HEK293 (cell line): Measurements from ENCODE around the gene CCNT2.
"Not testable (repeated sequence)": the region's sequence is repeated elsewhere in the genome, so short reads cannot be mapped to it uniquely, and the experiment has no call there.

Experiments
- CTCF ChIA-PET: fragments of 350-600 bp; formaldehyde crosslinking; extraction: SDS; loops from one replicate; lab custom pipeline; 2021; ENCODE audit warnings: antibody characterized with exemption; lab: Yijun Ruan, JAX
- POLR2A ChIA-PET: fragments of 300-600 bp; formaldehyde crosslinking; extraction: SDS; loops from one replicate; lab custom pipeline; 2020; ENCODE audit warnings: antibody characterized with exemption, inconsistent platforms; lab: Yijun Ruan, JAX
- H3K27ac ChIP-seq: fragments of 200-500 bp; sonication (Bioruptor generic); 2 replicates; pipeline ENCODE4 v1.5.1; 2014; ENCODE audit warnings: low read depth, low read length, control low read depth, inconsistent platforms; ENCODE audit errors: extremely low read depth
- H3K36me3 ChIP-seq, 2 experiments: fragments of 200-500 bp in 1 of 2; sonication (Bioruptor generic) in 1 of 2; 1 replicate in 1 of 2; 2 replicates in 1 of 2; pipeline ENCODE4 v1.5.1; 2014 to 2017; ENCODE audit warnings: inconsistent platforms in 2 of 2, low read length in 2 of 2; ENCODE audit not compliant: control insufficient read depth in 2 of 2, insufficient read depth in 1 of 2
- H3K4me1 ChIP-seq: fragments of 200-500 bp; sonication (Bioruptor generic); 2 replicates; pipeline ENCODE4 v1.5.1; 2014; ENCODE audit warnings: mild to moderate bottlenecking, low read length, inconsistent platforms; ENCODE audit not compliant: control insufficient read depth, insufficient read depth
- H3K4me3 ChIP-seq: 2 replicates; pipeline ENCODE4 v1.5.1; 2011; ENCODE audit warnings: low read depth, mild to moderate bottlenecking, control low read depth, low read length, moderate library complexity
- H3K9me3 ChIP-seq: fragments of 200-500 bp; sonication (Bioruptor generic); 2 replicates; pipeline ENCODE4 v1.5.1; 2014; ENCODE audit warnings: low read depth, low read length, inconsistent platforms; ENCODE audit not compliant: control insufficient read depth, insufficient read depth
- EGR2 ChIP-seq: fragments of 450-650 bp; formaldehyde crosslinking; IDR thresholded peaks from 2 replicates; pipeline ENCODE4 v1.5.1; 2016; ENCODE audit warnings: low read depth, missing biosample characterization, missing genetic modification characterization
- GLIS1 ChIP-seq: fragments of 450-650 bp; formaldehyde crosslinking; IDR thresholded peaks from 2 replicates; pipeline ENCODE4 v1.5.1; 2016; ENCODE audit warnings: missing biosample characterization, missing genetic modification characterization
- KLF10 ChIP-seq: fragments of 450-650 bp; IDR thresholded peaks from 2 replicates; pipeline ENCODE4 v1.5.1; 2018; ENCODE audit warnings: missing biosample characterization, mild to moderate bottlenecking, missing genetic modification characterization
- TCF7L2 ChIP-seq: IDR thresholded peaks from 2 replicates; pipeline ENCODE4 v1.6.1; 2011; ENCODE audit warnings: low read depth, mild to moderate bottlenecking, inconsistent platforms, low read length, moderate library complexity, borderline replicate concordance
- ZFP69B ChIP-seq: fragments of 450-650 bp; formaldehyde crosslinking; IDR thresholded peaks from 2 replicates; pipeline ENCODE4 v1.5.1; 2016; ENCODE audit warnings: missing biosample characterization, missing genetic modification characterization
- ZNF324 ChIP-seq: fragments of 450-650 bp; formaldehyde crosslinking; IDR thresholded peaks from 2 replicates; pipeline ENCODE4 v1.5.1; 2016; ENCODE audit warnings: missing biosample characterization, missing genetic modification characterization
- ZNF394 ChIP-seq: fragments of 450-650 bp; formaldehyde crosslinking; IDR thresholded peaks from 2 replicates; pipeline ENCODE4 v1.5.1; 2016; ENCODE audit warnings: missing biosample characterization, missing genetic modification characterization, mild to moderate bottlenecking, moderate library complexity, borderline replicate concordance
- ZNF433 ChIP-seq: fragments of 450-650 bp; formaldehyde crosslinking; IDR thresholded peaks from 2 replicates; pipeline ENCODE4 v1.5.1; 2016; ENCODE audit warnings: missing biosample characterization, missing genetic modification characterization, low read depth
- ZNF510 ChIP-seq: fragments of 450-650 bp; formaldehyde crosslinking; IDR thresholded peaks from 2 replicates; pipeline ENCODE4 v1.5.1; 2018; ENCODE audit warnings: mild to moderate bottlenecking, missing genetic modification characterization, missing biosample characterization; ENCODE audit not compliant: insufficient replicate concordance
- ZNF571 ChIP-seq: fragments of 450-650 bp; formaldehyde crosslinking; IDR thresholded peaks from 2 replicates; pipeline ENCODE4 v1.5.0; 2017; ENCODE audit warnings: missing biosample characterization, missing genetic modification characterization
- ZNF629 ChIP-seq: fragments of 450-650 bp; formaldehyde crosslinking; IDR thresholded peaks from 2 replicates; pipeline ENCODE4 v1.5.1; 2017; ENCODE audit warnings: missing biosample characterization, missing genetic modification characterization
- ZNF654 ChIP-seq: fragments of 450-650 bp; formaldehyde crosslinking; IDR thresholded peaks from 2 replicates; pipeline ENCODE4 v1.5.1; 2016; ENCODE audit warnings: low read depth, missing biosample characterization, missing genetic modification characterization
- ZNF747 ChIP-seq: fragments of 450-650 bp; formaldehyde crosslinking; IDR thresholded peaks from 2 replicates; pipeline ENCODE4 v1.5.1; 2016; ENCODE audit warnings: missing biosample characterization, missing genetic modification characterization
- ZSCAN5A ChIP-seq: fragments of 450-650 bp; formaldehyde crosslinking; IDR thresholded peaks from 2 replicates; pipeline ENCODE4 v1.5.1; 2016; ENCODE audit warnings: missing biosample characterization, missing genetic modification characterization
- TF ChIP-seq, protein P1 (sequence below): fragments of 450-650 bp; formaldehyde crosslinking; IDR thresholded peaks from 2 replicates; pipeline ENCODE4 v1.5.1; 2016; ENCODE audit warnings: missing biosample characterization, missing genetic modification characterization

CCNT2 gene

DNA sequence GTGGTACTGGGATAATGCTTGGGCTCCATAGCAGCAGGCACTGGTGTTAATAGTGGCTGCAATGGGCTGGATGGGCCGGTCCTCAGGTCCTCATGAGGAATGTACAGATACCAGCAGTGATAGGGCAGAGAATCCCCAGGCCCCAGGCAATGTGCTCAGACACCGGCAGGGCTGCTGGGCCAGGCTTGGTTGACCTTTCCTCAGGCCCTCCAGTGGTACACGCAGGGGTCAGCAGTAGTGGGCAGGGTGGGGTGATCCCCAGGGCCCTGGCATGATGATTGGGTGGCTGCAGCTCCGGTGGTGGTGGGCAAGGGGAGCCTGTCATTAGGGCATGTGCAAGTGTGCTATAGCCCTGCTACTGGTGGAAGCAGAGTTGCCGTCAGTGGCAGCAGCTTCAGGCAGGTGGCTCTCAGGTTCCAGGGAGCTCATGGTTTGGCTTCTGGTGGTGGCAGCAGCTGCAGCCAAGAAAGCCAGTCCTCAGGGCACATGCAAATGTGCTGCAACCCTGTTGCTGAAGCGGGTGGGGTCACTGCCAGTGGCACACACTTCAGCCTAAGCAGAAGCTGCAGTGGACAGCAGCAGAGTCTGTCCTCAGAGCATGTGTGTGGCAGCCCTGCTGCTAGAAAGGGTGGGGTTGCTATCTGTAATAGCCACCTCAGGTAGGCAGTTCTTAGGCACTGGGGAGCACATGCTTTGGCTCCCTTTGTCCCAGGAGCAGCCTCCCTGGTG, 56.8 kb downstream of the CCNT2 start:
- CTCF ChIA-PET, result no interaction called here

DNA sequence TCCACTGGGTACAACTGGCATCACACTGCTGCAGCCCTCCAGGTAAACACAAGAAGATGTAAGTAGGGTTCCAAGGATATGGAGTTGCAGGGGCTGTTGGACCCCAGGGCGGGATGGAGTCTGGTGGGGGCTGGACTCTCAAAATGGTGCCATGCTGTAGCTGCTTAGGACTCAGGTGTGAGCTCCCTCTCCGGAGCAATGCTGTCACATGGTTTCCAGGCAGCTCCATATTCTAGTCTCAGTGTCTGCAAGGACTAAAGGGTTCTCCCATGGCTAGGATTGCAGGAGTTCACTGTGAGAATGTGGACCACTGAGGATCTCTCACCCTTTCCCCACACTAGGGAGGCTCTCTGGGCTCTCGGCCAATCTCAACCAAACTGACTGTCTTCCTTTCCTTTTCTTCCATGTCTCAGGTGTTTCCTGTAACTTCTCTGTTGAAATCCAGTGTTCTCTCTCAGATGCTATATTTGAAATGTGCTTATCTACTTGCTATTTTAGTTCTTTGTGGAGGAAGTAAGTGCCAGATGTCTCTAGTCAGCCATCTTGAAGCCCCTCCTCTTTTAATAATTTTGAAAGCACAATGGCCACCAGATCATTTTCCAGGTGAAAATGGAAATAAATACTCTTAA, 57.6 kb downstream of the CCNT2 start:
- no peaks in the 10 kb centered on the region for H3K36me3 ChIP-seq
- H3K27ac ChIP-seq, result no peak overlapping the region
- H3K4me3 ChIP-seq, result no peak overlapping the region
- no peaks in the 10 kb centered on the region for H3K4me1 ChIP-seq
- TF ChIP-seq ZNF747 (no peak), ZNF571 (tag by site-specific recombination) (no peak), ZNF394 (tag by site-specific recombination) (no peak)
- ChIA-PET CTCF (no interaction called here), POLR2A (no interaction called here)
- no peaks in the 10 kb centered on the region for H3K9me3 ChIP-seq

More for the DNA sequence above, 56.8 kb downstream of the CCNT2 start:
- POLR2A ChIA-PET, result no interaction called here
- H3K4me1 ChIP-seq, result no peaks in the 10 kb centered on the region
- no peak overlapping the region for H3K27ac ChIP-seq
- H3K4me3 ChIP-seq, result no peak overlapping the region
- H3K36me3 ChIP-seq, result no peaks in the 10 kb centered on the region
- H3K9me3 ChIP-seq, result no peaks in the 10 kb centered on the region
- TF ChIP-seq ZNF510 (tag by site-specific recombination), result no peak
- no peak for TF ChIP-seq ZNF433 (tag by site-specific recombination)
- no peak for TF ChIP-seq ZSCAN5A (tag by site-specific recombination)
- TF ChIP-seq GLIS1, result no peak
- no peak for TF ChIP-seq TCF7L2
- no peak for TF ChIP-seq ZFP69B (tag by site-specific recombination)
- TF ChIP-seq ZNF629, result no peak
- no peak for TF ChIP-seq KLF10 (tag by site-specific recombination)
- TF ChIP-seq EGR2, result no peak
- no peak for TF ChIP-seq ZNF324 (tag by site-specific recombination)
- TF ChIP-seq, protein P1, sequence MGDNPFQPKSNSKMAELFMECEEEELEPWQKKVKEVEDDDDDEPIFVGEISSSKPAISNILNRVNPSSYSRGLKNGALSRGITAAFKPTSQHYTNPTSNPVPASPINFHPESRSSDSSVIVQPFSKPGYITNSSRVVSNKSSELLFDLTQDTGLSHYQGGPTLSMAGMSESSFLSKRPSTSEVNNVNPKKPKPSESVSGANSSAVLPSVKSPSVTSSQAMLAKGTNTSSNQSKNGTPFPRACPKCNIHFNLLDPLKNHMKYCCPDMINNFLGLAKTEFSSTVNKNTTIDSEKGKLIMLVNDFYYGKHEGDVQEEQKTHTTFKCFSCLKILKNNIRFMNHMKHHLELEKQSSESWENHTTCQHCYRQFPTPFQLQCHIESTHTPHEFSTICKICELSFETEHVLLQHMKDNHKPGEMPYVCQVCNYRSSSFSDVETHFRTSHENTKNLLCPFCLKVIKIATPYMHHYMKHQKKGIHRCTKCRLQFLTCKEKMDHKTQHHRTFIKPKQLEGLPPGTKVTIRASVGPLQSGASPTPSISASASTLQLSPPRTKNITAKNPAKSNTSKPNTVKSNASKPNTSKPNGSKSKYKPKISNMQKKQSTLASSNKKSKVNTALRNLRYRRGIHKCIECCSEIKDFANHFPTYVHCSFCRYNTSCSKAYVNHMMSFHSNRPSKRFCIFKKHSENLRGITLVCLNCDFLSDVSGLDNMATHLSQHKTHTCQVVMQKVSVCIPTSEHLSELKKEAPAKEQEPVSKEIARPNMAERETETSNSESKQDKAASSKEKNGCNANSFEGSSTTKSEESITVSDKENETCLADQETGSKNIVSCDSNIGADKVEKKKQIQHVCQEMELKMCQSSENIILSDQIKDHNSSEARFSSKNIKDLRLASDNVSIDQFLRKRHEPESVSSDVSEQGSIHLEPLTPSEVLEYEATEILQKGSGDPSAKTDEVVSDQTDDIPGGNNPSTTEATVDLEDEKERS (tag by site-specific recombination), result no peak
- TF ChIP-seq ZNF654 (tag by site-specific recombination), result no peak

DNA sequence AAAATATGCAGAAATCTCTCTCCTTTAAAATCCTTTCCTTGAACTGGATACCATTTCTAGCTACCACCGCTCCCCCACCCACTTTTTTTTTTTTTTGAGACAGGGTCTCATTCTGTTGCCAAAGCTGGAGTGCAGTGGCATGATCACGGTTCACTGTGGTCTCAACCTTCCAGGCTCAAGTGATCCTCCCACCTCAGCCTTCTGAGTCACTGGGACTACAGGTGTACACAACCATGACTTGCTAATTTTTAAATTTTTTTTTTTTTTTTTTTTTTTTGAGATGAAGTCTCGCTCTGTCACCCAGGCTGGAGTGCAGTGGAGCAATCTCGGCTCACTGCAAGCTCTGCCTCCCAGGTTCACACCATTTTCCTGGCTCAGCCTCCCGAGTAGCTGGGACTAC, 58.5 kb downstream of the CCNT2 start:
- not testable (repeated sequence) for H3K27ac ChIP-seq, H3K36me3 ChIP-seq, H3K4me1 ChIP-seq, H3K9me3 ChIP-seq, H3K4me3 ChIP-seq
- CTCF ChIA-PET, result interaction anchor here (0.6 to 1.5 kb wide), 3 partner anchors 12 to 1405 kb away, joined by 4 to 10 read pairs (median 5); no protein-coding TSS in a partner anchor
- POLR2A ChIA-PET, result interaction anchor here (0.7 kb wide), 1 partner anchor 47 kb away, joined by 4 read pairs; no protein-coding TSS in a partner anchor
